ENCODE results near the gene PCDH9. TPM values are rescaled to one million over a fixed set of nuclear protein-coding genes. Genes with fewer than 3 reads are reported as not detected.

The PCDH9 gene
- total RNA-seq, 1 donor from 2014 or later, result 0.75 TPM

GRCh38 chr13:66313413-66313812 lies 916.7 kb downstream of the PCDH9 start:
- Histone ChIP-seq H3K36me3 (ENCODE audit: control insufficient read depth, insufficient read depth, low read length) (no peaks in the 10 kb centered on the region), H3K27me3 (ENCODE audit: control insufficient read depth, insufficient read depth, low read length) (no peaks in the 10 kb centered on the region), H3K4me3 (ENCODE audit: low read depth, low read length) (no peak overlapping the region)
- TF ChIP-seq CTCF (IDR thresholded peaks at IDR 0.05; ENCODE audit: insufficient read depth, low read length, poor library complexity, severe bottlenecking), result no peak
- no peak for DNase-seq (ENCODE audit: low read depth)

GRCh38 chr13:66312312-66313087 lies 917.6 kb downstream of the PCDH9 start:
- H3K36me3 ChIP-seq (ENCODE audit: control insufficient read depth, insufficient read depth, low read length), result no peaks in the 10 kb centered on the region
- no peak for DNase-seq (ENCODE audit: low read depth)
- no peaks in the 10 kb centered on the region for H3K27me3 ChIP-seq (ENCODE audit: control insufficient read depth, insufficient read depth, low read length)
- no peak for TF ChIP-seq CTCF (IDR thresholded peaks at IDR 0.05; ENCODE audit: insufficient read depth, low read length, poor library complexity, severe bottlenecking)
- H3K4me3 ChIP-seq (ENCODE audit: low read depth, low read length), result no peak overlapping the region

- no peak for DNase-seq (ENCODE audit: low read depth)
- no peaks in the 10 kb centered on the region for H3K36me3 ChIP-seq (ENCODE audit: control insufficient read depth, insufficient read depth, low read length)
These were observed 924.0 kb downstream of the PCDH9 start for GRCh38 chr13:66305961-66306617.

GRCh38 chr13:66301482-66301881 lies 928.7 kb downstream of the PCDH9 start:
- no peak for DNase-seq (ENCODE audit: low read depth)
- no peaks in the 10 kb centered on the region for H3K36me3 ChIP-seq (ENCODE audit: control insufficient read depth, insufficient read depth, low read length)
- no peak for TF ChIP-seq CTCF (IDR thresholded peaks at IDR 0.05; ENCODE audit: insufficient read depth, low read length, poor library complexity, severe bottlenecking)

More at GRCh38 chr13:66305961-66306617, 924.0 kb downstream of the PCDH9 start:
- H3K27me3 ChIP-seq (ENCODE audit: control insufficient read depth, insufficient read depth, low read length), result no peaks in the 10 kb centered on the region
- no peak for TF ChIP-seq CTCF (IDR thresholded peaks at IDR 0.05; ENCODE audit: insufficient read depth, low read length, poor library complexity, severe bottlenecking)
- H3K4me3 ChIP-seq (ENCODE audit: low read depth, low read length), result no peak overlapping the region

GRCh38 chr13:66301006-66301405 lies 929.1 kb downstream of the PCDH9 start:
- no peak for DNase-seq (ENCODE audit: low read depth)
- Histone ChIP-seq H3K36me3 (ENCODE audit: control insufficient read depth, insufficient read depth, low read length) (no peaks in the 10 kb centered on the region), H3K27me3 (ENCODE audit: control insufficient read depth, insufficient read depth, low read length) (no peaks in the 10 kb centered on the region), H3K4me3 (ENCODE audit: low read depth, low read length) (no peak overlapping the region)
- TF ChIP-seq CTCF (IDR thresholded peaks at IDR 0.05; ENCODE audit: insufficient read depth, low read length, poor library complexity, severe bottlenecking), result no peak

More at GRCh38 chr13:66301482-66301881, 928.7 kb downstream of the PCDH9 start:
- Histone ChIP-seq H3K4me3 (ENCODE audit: low read depth, low read length) (no peak overlapping the region), H3K27me3 (ENCODE audit: control insufficient read depth, insufficient read depth, low read length) (no peaks in the 10 kb centered on the region)

Data from kidney epithelial cell (primary cell).